Measurements from ENCODE around the gene HCLS1.
"Not testable (repeated sequence)": the region's sequence is repeated elsewhere in the genome, so short reads cannot be mapped to it uniquely, and the experiment has no call there.

Gene HCLS1

DNA sequence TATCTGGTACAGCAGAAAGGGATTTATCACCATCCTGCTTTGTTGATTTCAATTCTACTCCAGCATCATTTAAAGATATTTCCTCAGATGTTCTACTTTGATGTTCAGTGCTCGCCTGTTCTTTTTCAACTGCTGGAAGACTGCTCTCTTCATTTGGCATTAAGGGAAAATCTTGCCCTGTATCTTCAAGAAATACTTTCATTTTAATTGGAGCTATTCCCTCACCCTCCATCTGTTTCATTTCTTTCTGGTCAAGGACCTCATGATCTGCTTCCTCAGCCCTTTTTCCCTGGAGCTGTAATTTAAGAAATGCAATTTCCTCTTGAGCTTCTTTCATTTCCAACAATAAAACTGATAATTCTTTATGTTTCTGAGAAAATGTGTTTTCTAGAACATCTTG lies 37.8 kb upstream of the HCLS1 start:
- TF ChIP-seq, protein P1, sequence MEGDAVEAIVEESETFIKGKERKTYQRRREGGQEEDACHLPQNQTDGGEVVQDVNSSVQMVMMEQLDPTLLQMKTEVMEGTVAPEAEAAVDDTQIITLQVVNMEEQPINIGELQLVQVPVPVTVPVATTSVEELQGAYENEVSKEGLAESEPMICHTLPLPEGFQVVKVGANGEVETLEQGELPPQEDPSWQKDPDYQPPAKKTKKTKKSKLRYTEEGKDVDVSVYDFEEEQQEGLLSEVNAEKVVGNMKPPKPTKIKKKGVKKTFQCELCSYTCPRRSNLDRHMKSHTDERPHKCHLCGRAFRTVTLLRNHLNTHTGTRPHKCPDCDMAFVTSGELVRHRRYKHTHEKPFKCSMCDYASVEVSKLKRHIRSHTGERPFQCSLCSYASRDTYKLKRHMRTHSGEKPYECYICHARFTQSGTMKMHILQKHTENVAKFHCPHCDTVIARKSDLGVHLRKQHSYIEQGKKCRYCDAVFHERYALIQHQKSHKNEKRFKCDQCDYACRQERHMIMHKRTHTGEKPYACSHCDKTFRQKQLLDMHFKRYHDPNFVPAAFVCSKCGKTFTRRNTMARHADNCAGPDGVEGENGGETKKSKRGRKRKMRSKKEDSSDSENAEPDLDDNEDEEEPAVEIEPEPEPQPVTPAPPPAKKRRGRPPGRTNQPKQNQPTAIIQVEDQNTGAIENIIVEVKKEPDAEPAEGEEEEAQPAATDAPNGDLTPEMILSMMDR (IDR thresholded peaks at IDR 0.05; ENCODE audit: borderline replicate concordance, insufficient read depth, low read depth, low read length), result no peak
- H3K4me3 ChIP-seq (ENCODE audit: low read depth, low read length), result no peak overlapping the region

DNA sequence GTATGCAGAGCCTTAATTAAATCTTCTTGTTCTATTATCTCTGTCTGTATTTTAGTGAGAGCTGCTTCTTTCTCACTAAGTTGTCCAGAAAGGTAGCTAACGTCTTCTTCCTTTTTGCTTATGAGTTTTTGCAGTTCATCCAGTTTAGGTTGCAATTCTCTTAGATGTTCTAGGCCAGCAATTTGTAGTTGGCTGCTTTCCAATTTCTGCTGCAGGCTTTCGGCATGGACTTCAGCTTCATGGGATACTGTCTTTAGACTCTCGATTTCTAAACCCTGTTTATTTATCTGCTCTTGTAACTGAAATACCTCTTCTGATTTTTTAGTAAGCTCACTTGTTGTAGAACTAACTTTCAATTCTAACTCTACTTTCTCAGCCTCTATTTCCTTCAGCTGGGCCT lies 35.5 kb upstream of the HCLS1 start:
- no peak overlapping the region for H3K4me3 ChIP-seq (ENCODE audit: low read depth, low read length)

DNA sequence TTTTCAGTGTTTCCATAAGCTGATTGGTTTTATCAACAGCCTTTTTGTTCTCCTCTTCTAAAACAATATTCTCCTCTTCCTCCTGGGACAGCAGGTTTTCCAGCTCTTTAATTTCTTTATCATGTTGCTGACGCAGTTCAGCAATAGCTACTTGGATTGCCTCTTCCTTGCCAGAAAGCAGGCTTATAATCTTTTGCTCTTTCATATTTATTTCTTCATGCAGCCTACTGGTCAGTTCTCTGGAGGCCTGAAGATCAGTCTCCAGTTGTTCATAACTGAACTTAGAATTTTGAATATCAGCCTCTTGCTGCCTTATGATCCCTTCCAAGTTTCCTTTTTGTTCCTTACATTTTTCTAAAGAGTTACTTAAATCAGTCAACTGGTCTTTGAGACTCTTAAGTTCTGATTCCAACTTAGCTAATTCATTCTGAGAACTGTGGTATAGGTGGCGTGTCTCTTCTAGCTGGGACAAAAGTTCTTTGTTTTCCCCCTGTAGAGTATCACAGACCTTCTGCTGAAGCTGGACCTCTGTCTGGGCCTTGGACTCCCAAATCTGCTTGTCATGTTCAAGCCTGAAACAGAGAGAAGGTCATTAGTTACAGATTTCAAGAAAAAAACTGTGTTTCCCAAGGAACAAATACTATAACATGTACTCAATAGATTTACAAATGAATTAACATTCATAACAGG lies 31.5 kb upstream of the HCLS1 start:
- H3K4me3 ChIP-seq (ENCODE audit: low read depth, low read length), result no peak overlapping the region
- TF ChIP-seq, protein P1 (IDR thresholded peaks at IDR 0.05; ENCODE audit: borderline replicate concordance, insufficient read depth, low read depth, low read length), result no peak

More for the DNA sequence above, 35.5 kb upstream of the HCLS1 start:
- TF ChIP-seq, protein P1 (IDR thresholded peaks at IDR 0.05; ENCODE audit: borderline replicate concordance, insufficient read depth, low read depth, low read length), result no peak

DNA sequence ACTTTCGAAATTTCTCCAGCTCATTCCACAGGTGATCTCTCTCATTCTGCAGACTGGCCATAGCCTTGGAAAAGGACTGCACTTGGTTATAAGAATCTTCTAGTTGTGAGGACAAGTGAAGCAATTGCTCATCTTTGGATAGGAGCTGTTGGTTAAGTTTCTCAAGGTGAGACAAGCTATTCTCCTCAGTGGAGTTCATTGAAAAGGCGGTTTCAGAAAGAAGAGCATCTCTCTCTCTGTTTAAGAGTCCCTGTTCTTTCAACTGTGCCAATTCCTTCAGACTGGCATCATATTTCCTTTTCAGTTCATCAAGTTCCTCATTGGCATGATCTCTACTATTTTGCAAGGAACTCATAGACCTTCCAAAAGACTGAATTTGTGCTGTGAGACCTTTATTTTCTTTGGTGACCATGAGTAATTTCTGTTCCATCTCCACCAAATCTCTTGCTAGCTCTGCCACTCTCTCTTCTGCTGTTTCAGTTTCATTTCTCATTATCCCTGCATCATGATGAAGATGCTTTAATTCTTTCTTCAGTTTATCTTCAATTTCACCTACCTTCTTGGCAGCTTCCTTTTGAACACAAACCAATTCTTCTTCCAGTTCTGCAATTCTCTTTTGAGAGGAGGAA lies 30.2 kb upstream of the HCLS1 start:
- no peak overlapping the region for H3K4me3 ChIP-seq (ENCODE audit: low read depth, low read length)
- TF ChIP-seq, protein P1 (IDR thresholded peaks at IDR 0.05; ENCODE audit: borderline replicate concordance, insufficient read depth, low read depth, low read length), result no peak

DNA sequence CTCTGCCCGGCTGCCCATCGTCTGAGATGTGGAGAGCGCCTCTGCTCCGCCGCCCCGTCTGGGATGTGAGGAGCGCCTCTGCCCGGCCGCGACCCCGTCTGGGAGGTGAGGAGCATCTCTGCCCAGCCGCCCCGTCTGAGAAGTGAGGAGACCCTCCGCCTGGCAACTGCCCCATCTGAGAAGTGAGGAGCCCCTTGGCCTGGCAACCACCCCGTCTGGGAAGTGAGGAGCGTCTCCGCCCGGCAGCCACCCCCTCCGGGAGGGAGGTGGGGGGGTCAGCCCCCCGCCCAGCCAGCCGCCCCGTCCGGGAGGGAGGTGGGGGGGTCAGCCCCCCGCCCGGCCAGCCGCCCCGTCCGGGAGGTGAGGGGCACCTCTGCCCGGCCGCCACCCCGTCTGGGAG lies 28.0 kb upstream of the HCLS1 start:
- H3K4me3 ChIP-seq (ENCODE audit: low read depth, low read length), result not testable (repeated sequence)

DNA sequence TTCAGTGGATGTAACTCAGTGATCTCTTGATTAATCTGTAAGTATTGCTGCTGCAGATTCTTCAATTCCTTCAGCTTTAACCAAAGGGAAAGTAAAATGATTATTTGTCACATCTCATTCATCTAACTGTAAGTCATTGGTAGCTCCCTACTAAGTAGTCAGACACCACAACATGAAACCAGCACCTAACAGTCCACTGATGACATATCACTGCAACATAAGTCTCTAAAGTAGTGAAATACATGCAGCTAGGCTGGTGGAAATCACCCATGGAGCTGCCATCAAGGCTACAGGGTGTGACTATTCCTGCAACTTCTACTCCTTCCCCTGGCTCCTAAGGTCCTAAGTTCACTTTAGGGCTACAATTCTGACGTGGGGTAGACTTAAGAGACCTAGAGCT lies 21.1 kb upstream of the HCLS1 start:
- H3K4me3 ChIP-seq (ENCODE audit: low read depth, low read length), result no peak overlapping the region
- TF ChIP-seq, protein P1 (IDR thresholded peaks at IDR 0.05; ENCODE audit: borderline replicate concordance, insufficient read depth, low read depth, low read length), result no peak

DNA sequence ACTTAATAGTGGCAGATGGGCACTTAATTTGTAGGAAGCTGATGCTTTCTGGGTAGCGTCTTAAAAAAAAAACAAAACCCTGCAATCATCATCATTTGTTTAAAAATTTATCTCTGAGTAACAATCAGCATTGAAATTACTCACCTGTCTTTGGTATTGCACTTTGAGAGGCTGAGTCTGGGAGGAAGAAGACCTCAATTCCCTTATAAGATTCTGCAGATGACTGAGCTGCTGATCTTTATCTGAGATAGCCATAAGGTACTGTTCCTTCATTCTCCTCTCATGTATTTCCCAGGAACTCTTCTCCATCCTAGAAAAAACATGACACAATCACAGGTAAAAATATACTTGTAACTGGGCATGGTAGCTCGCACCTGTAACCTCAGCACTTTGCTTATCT lies 16.4 kb upstream of the HCLS1 start:
- H3K4me3 ChIP-seq (ENCODE audit: low read depth, low read length), result no peak overlapping the region

More for the DNA sequence above, 16.4 kb upstream of the HCLS1 start:
- TF ChIP-seq, protein P1 (IDR thresholded peaks at IDR 0.05; ENCODE audit: borderline replicate concordance, insufficient read depth, low read depth, low read length), result no peak

Measured in GM12875 (cell line).